Bronchial epithelial cell (primary cell): ENCODE results near the gene IGFBP7. TPM values are rescaled to one million over a fixed set of nuclear protein-coding genes. Genes with fewer than 3 reads are reported as not detected.

ENCODE experiments used
- DNase-seq: peaks from one replicate; pipeline ENCODE4 v3.0.0-alpha.2; 2010; ENCODE audit warnings: low read depth
- FAIRE-seq: peaks from 2 replicates; lab custom pipeline; 2011; peaks lifted over from hg19 to GRCh38; lab: Jason Lieb, UNC
- H3K27me3 ChIP-seq: 2 replicates; pipeline ENCODE4 v1.5.1; 2011; ENCODE audit warnings: low read length; ENCODE audit not compliant: control insufficient read depth, insufficient read depth
- H3K36me3 ChIP-seq: 2 replicates; pipeline ENCODE4 v1.5.1; 2011; ENCODE audit warnings: low read length; ENCODE audit not compliant: control insufficient read depth, insufficient read depth
- H3K4me3 ChIP-seq: 2 replicates; pipeline ENCODE4 v1.5.1; 2011; ENCODE audit warnings: mild to moderate bottlenecking, low read depth, low read length, control low read depth
- total RNA-seq: library from RNA; depleted of rRNA; stranded (reverse); fragments of >200 nt; gene quantifications from 2 replicates; pipeline ENCODE4 v1.2.1, GENCODE V29; 2014
- TF ChIP-seq, protein P1 (sequence below): IDR thresholded peaks from 2 replicates; pipeline ENCODE4 v1.5.1; 2011; ENCODE audit warnings: mild to moderate bottlenecking, moderate library complexity, low read length, control low read depth, inconsistent platforms; ENCODE audit not compliant: insufficient read depth, severe bottlenecking

Gene IGFBP7
- total RNA-seq, 1 donor from 2014 or later: 92.9 TPM

DNA sequence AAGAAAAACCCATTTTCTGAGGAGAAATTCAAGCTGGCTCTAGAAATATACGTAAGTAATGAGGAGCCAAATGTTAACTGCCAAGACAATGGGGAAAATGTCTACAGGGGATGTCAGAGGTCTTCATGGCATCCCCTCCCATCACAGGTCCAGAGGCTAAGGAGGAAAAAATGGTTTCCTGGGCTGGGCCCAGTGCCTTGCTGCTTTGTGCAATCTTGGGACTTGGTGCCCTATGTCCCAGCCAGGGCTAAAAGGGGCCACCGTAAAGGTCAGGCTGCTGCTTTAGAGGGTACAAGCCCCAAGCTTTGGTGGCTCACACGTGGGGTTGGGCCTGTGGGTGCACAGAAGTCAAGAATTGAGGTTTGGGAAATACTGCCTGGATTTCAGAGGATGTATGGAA is 17.2 kb upstream of the IGFBP7 start:
- no peak for FAIRE-seq
- TF ChIP-seq, protein P1, sequence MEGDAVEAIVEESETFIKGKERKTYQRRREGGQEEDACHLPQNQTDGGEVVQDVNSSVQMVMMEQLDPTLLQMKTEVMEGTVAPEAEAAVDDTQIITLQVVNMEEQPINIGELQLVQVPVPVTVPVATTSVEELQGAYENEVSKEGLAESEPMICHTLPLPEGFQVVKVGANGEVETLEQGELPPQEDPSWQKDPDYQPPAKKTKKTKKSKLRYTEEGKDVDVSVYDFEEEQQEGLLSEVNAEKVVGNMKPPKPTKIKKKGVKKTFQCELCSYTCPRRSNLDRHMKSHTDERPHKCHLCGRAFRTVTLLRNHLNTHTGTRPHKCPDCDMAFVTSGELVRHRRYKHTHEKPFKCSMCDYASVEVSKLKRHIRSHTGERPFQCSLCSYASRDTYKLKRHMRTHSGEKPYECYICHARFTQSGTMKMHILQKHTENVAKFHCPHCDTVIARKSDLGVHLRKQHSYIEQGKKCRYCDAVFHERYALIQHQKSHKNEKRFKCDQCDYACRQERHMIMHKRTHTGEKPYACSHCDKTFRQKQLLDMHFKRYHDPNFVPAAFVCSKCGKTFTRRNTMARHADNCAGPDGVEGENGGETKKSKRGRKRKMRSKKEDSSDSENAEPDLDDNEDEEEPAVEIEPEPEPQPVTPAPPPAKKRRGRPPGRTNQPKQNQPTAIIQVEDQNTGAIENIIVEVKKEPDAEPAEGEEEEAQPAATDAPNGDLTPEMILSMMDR: no peak

DNA sequence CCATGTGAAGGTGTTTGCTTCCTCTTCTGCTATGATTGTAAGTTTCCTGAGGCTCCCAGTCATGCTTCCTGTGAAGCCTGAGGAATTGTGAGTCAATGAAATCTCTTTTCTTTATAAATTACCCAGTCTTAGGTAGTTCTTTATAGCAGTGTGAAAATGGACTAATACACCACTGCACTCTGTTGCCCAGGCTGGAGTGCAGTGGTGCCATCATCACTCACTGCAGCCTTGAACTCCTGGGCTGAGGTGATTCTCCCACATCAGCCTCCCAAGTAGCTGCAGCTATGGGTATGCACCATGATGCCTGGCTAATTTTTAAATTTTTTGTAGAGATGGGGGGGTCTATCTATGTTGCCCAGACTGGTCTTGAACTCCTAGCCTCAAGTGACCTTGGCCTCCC is 15.8 kb upstream of the IGFBP7 start:
- no peaks in the 10 kb centered on the region for H3K27me3 ChIP-seq
- DNase-seq (no peak), FAIRE-seq (no peak)
- H3K4me3 ChIP-seq: no peak overlapping the region
- TF ChIP-seq, protein P1: no peak
- no peaks in the 10 kb centered on the region for H3K36me3 ChIP-seq

More for the DNA sequence above, 17.2 kb upstream of the IGFBP7 start:
- Histone ChIP-seq H3K27me3 (no peaks in the 10 kb centered on the region), H3K4me3 (no peak overlapping the region), H3K36me3 (no peaks in the 10 kb centered on the region)
- DNase-seq: no peak

DNA sequence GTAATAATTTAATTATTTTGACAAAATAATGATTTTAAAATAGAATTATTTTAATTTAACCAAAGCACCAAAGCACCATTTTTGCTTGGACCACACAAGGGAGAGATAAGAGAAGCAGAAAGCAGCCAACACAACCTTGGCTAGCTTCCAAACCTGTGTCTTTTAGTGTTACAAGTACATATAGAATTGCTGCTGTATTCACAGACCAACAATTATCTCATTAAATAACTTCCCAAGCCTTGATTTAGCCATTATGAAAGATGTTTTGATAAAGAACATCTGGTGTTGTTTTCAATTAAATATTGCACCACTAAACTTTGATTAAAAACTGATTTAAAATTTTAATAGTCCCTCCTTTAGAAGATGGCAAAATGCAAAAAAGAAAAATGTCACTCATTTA is 14.0 kb upstream of the IGFBP7 start:
- Histone ChIP-seq H3K36me3 (no peaks in the 10 kb centered on the region), H3K27me3 (no peaks in the 10 kb centered on the region), H3K4me3 (no peak overlapping the region)
- FAIRE-seq (no peak), DNase-seq (no peak)
- TF ChIP-seq, protein P1: no peak

DNA sequence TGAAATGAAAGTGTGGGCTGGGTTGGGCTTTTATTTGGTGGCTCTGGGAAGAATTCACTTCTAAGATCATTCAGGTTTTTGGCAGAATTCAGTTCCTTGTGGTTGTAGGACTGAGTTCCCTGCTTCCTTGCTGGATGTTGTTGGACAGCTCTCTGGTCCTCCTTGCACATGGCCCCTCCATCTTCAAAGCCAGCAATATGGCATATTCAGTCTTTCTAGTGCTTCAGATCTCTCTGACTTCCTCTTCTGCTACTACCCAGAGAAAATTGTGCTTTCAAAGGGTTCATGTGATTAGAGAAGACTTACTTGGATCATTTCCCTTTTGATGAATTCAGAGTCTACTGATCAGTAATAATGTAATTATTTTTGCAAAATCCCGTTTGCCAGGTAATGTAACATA is 12.8 kb upstream of the IGFBP7 start:
- no peak overlapping the region for H3K4me3 ChIP-seq
- no peak for FAIRE-seq
- TF ChIP-seq, protein P1: no peak
- H3K27me3 ChIP-seq: no peaks in the 10 kb centered on the region
- no peaks in the 10 kb centered on the region for H3K36me3 ChIP-seq
- DNase-seq: no peak

DNA sequence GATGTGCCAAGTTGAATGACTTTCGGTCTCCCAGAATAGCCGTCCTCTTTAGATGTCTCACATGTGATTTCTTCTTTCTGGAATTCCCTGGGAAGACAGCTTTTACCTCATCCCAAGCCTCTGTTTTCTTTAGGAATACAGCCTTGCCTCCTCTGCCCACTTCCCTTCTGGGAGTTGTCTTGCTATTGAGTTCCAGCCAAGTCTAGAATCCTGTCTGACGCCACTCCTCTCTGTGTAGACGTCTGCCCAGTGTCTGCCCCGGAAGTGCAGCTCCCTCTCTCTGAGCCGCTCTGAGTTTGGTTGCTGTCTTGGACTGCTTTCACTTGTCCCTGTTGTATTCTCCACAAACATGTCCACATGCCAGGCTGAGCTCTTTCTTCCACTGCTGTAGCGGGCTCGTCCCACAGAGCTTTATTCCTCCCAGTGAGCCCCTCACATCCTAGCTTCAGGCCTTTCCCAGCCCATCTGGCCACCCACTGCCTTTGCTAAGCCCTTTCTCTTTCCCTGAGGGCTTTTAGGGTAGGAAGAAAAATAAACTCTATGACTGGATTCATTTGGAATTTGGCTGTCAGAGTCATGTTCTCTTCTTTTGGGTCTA is 9.0 kb upstream of the IGFBP7 start:
- TF ChIP-seq, protein P1: no peak
- FAIRE-seq (peak; percentile 76), DNase-seq (peak; percentile 82)
- Histone ChIP-seq H3K36me3 (no peaks in the 10 kb centered on the region), H3K4me3 (no peak overlapping the region), H3K27me3 (no peaks in the 10 kb centered on the region)

DNA sequence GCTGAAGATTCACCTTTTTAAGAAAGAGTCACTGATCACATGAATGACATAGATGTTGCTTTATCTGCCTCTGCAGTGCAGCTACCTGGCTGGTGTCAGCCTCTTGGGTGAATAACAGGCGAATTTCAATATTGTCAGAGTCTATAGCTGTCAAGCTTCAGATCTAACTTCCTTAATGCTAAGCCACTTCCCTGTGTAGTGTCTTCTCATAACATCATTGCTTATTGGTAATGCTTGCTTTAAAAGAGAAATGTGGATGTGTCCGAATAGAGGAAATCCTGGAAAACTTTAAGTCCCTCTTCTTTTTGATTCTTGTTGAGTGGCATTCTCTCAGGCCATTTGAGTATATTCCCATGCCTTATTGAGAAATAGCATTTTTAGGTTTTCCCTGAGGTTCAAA is 7.3 kb upstream of the IGFBP7 start:
- DNase-seq (no peak), FAIRE-seq (peak; percentile 50)
- Histone ChIP-seq H3K4me3 (no peak overlapping the region), H3K36me3 (no peaks in the 10 kb centered on the region), H3K27me3 (no peaks in the 10 kb centered on the region)
- TF ChIP-seq, protein P1: no peak
